Ectodermal cell (in vitro differentiated cells): ENCODE measurements around the gene PEF1.
"Not testable (repeated sequence)": the region's sequence is repeated elsewhere in the genome, so short reads cannot be mapped to it uniquely, and the experiment has no call there.

Source experiments
- H3K27ac ChIP-seq: 2 replicates; pipeline ENCODE4 v1.7.0; 2013; ENCODE audit warnings: mild to moderate bottlenecking, low read depth, low read length; ENCODE audit not compliant: insufficient read depth, poor library complexity, severe bottlenecking
- H3K27me3 ChIP-seq: 2 replicates; pipeline ENCODE4 v1.7.0; 2013; ENCODE audit warnings: mild to moderate bottlenecking, low read length; ENCODE audit not compliant: insufficient read depth, control insufficient read depth, poor library complexity, severe bottlenecking
- H3K36me3 ChIP-seq: one replicate; pipeline ENCODE4 v1.7.0; 2013; ENCODE audit warnings: low read length; ENCODE audit not compliant: control insufficient read depth, insufficient read depth
- H3K4me1 ChIP-seq: one replicate; pipeline ENCODE4 v1.7.0; 2013; ENCODE audit warnings: low read length; ENCODE audit not compliant: control insufficient read depth, insufficient read depth
- H3K4me3 ChIP-seq: 2 replicates; pipeline ENCODE4 v1.7.0; 2013; ENCODE audit warnings: low read depth, low read length, control low read depth; ENCODE audit not compliant: insufficient read depth
- H3K9me3 ChIP-seq: 2 replicates; pipeline ENCODE4 v1.7.0; 2013; ENCODE audit warnings: mild to moderate bottlenecking, low read length, moderate library complexity; ENCODE audit not compliant: control insufficient read depth
- WGBS, 2 experiments: methylation state at CpG; one replicate each; pipeline ENCODE4 v1.1.7; 2013; ENCODE audit warnings: missing lambda C conversion rate in 2 of 2; 5-methylcytosine and 5-hydroxymethylcytosine counted together

PEF1 gene

GRCh38 chr1:31596737-31597097, 48.0 kb downstream of the PEF1 start:
- H3K36me3 ChIP-seq, result no peaks in the 10 kb centered on the region
- no peaks in the 10 kb centered on the region for H3K4me1 ChIP-seq
- WGBS, 2 experiments, result 92 to 96% methylated on average over 6 of the region's 6 CpGs
- no peak overlapping the region for H3K27ac ChIP-seq
- no peak overlapping the region for H3K4me3 ChIP-seq
- H3K27me3 ChIP-seq, result peaks cover 1% of the 10 kb centered on the region
- H3K9me3 ChIP-seq, result no peaks in the 10 kb centered on the region

- Histone ChIP-seq H3K9me3 (no peaks in the 10 kb centered on the region), H3K36me3 (no peaks in the 10 kb centered on the region), H3K4me1 (no peaks in the 10 kb centered on the region), H3K27me3 (peaks cover 6% of the 10 kb centered on the region), H3K27ac (no peak overlapping the region), H3K4me3 (no peak overlapping the region)
- 87 to 88% methylated on average over 4 of the region's 4 CpGs for WGBS, 2 experiments
These were observed 48.6 kb downstream of the PEF1 start for GRCh38 chr1:31595836-31596736.

GRCh38 chr1:31593770-31594632, 50.7 kb downstream of the PEF1 start:
- Histone ChIP-seq H3K4me1 (no peaks in the 10 kb centered on the region), H3K4me3 (no peak overlapping the region), H3K27me3 (peaks cover 25% of the 10 kb centered on the region), H3K36me3 (no peaks in the 10 kb centered on the region), H3K9me3 (no peaks in the 10 kb centered on the region), H3K27ac (no peak overlapping the region)
- WGBS, 2 experiments, result 51 to 55% methylated on average over 10 of the region's 10 CpGs

- 90 to 91% methylated on average over 5 of the region's 5 CpGs for WGBS, 2 experiments
- Histone ChIP-seq H3K4me1 (no peaks in the 10 kb centered on the region), H3K36me3 (no peaks in the 10 kb centered on the region), H3K9me3 (no peaks in the 10 kb centered on the region), H3K27ac (no peak overlapping the region), H3K27me3 (peaks cover 33% of the 10 kb centered on the region), H3K4me3 (no peak overlapping the region)
These were observed 51.5 kb downstream of the PEF1 start for GRCh38 chr1:31593136-31593665.

- Histone ChIP-seq H3K4me3 (no peak overlapping the region), H3K4me1 (no peaks in the 10 kb centered on the region), H3K36me3 (no peaks in the 10 kb centered on the region), H3K27ac (no peak overlapping the region), H3K9me3 (no peaks in the 10 kb centered on the region), H3K27me3 (peaks cover 38% of the 10 kb centered on the region)
These were observed 52.5 kb downstream of the PEF1 start for GRCh38 chr1:31592132-31592531.

GRCh38 chr1:31591425-31592093, 53.1 kb downstream of the PEF1 start:
- Histone ChIP-seq H3K36me3 (no peaks in the 10 kb centered on the region), H3K27me3 (peaks cover 38% of the 10 kb centered on the region), H3K4me3 (no peak overlapping the region), H3K4me1 (no peaks in the 10 kb centered on the region), H3K9me3 (no peaks in the 10 kb centered on the region), H3K27ac (no peak overlapping the region)
- 72 to 76% methylated on average over 11 of the region's 11 CpGs for WGBS, 2 experiments

GRCh38 chr1:31588751-31589515, 55.7 kb downstream of the PEF1 start:
- Histone ChIP-seq H3K36me3 (no peaks in the 10 kb centered on the region), H3K4me1 (no peaks in the 10 kb centered on the region), H3K4me3 (peak overlapping the region; percentile 13), H3K27me3 (peaks cover 38% of the 10 kb centered on the region), H3K27ac (no peak overlapping the region), H3K9me3 (no peaks in the 10 kb centered on the region)
- WGBS, 2 experiments, result 23 to 25% methylated on average over 62 of the region's 62 CpGs

GRCh38 chr1:31587720-31588423, 56.8 kb downstream of the PEF1 start:
- Histone ChIP-seq H3K27ac (no peak overlapping the region), H3K4me1 (no peaks in the 10 kb centered on the region), H3K4me3 (no peak overlapping the region), H3K9me3 (no peaks in the 10 kb centered on the region), H3K27me3 (peaks cover 38% of the 10 kb centered on the region), H3K36me3 (no peaks in the 10 kb centered on the region)
- WGBS, 2 experiments, result 61 to 64% methylated on average over 14 of the region's 14 CpGs

- H3K27me3 ChIP-seq, result peaks cover 38% of the 10 kb centered on the region
- not testable (repeated sequence) for H3K4me3 ChIP-seq, H3K4me1 ChIP-seq, H3K9me3 ChIP-seq, H3K27ac ChIP-seq, H3K36me3 ChIP-seq
- 90 to 97% methylated on average over 5 of the region's 5 CpGs for WGBS, 2 experiments
These were observed 57.4 kb downstream of the PEF1 start for GRCh38 chr1:31587328-31587699.
